NCI-H345 treated with DMSO at 0.1 percent for 48 hours (cell line): Measurements from ENCODE around the gene PDE3A.
"Not testable (repeated sequence)": the region's sequence is repeated elsewhere in the genome, so short reads cannot be mapped to it uniquely, and the experiment has no call there.

Source experiments
- DNase-seq: peaks from one replicate; lab custom pipeline; 2025; ENCODE audit not compliant: unreplicated experiment; lab: John Stamatoyannopoulos, UW

PDE3A gene

GRCh38 chr12:20546267-20546666 lies 177.9 kb downstream of the PDE3A start:
- DNase-seq = no peak

- no peak for DNase-seq
Observed at GRCh38 chr12:20547816-20548575, 179.7 kb downstream of the PDE3A start.

GRCh38 chr12:20548611-20549010 lies 180.3 kb downstream of the PDE3A start:
- DNase-seq = no peak

DNA sequence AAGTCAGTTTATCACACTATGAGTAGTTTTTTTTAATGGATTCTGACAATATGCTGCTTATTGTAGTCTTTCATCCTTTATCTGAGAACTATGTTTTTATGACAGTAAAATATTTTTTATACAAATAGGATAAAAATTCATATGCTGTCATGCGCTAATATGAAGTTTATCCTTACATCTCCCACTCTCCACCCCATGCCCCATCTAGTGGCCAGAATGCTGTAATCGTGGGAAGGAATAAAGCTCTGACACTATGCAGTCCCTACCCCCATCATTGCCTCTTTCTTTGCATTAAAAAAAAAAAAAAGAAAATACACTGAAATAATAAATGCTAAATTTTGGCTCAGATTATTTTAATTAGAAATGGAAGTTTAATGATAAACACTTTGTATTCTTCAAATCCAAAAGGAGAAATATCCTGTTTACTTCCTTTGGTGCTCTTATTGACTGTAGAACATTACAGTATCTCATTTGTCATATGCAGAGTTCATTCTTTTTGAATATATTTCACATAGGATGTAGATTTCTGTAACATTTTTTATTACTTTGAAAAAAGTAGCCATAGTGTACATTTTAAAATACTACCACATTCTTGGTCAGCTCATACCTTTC lies 180.9 kb downstream of the PDE3A start:
- no peak for DNase-seq

- not testable (repeated sequence) for DNase-seq
Observed at GRCh38 chr12:20551742-20552442, 183.6 kb downstream of the PDE3A start.

- not testable (repeated sequence) for DNase-seq
Observed at GRCh38 chr12:20552586-20552985, 184.2 kb downstream of the PDE3A start.

DNA sequence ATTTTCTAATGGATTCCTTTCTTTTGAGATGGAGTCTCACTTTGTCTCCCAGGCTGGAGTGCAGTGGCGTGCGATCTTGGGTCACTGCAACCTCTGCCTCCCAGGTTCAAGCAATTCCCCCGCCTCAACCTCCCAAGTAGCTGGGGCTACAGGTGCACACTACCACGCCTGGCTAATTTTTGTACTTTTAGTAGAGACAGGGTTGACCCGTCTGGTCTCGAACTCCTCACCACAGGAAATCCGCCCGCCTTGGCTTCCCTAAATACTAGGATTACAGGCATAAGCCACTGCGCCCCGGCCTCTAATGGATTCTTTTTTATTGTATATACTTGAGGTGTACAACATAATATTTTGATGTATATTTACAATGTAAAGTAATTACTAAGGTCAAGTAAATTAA lies 186.7 kb downstream of the PDE3A start:
- no peak for DNase-seq

- no peak for DNase-seq
Observed at GRCh38 chr12:20555771-20556170, 187.4 kb downstream of the PDE3A start.

GRCh38 chr12:20557096-20557495 lies 188.8 kb downstream of the PDE3A start:
- DNase-seq = no peak

- DNase-seq = no peak
Observed at GRCh38 chr12:20560935-20561334, 192.6 kb downstream of the PDE3A start.

DNA sequence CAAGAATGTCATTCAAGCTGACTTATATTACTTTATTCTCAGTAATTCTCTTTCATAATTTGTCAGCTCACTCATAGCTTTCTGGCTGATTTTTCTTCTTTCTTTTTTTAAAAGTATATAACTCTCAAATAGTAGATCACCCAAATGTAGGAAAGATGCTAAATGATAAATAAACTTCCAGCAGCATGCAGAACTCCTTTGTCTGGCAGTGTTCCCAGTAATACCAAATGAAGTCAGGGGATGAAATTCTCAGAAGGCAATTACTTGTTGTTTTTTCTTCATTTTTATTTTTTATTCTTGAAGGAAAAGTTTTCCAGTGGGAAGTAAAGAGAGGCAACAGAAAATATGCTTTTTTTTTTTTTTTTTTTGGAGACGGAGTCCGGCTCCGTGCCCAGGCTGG lies 193.5 kb downstream of the PDE3A start:
- DNase-seq = no peak

DNA sequence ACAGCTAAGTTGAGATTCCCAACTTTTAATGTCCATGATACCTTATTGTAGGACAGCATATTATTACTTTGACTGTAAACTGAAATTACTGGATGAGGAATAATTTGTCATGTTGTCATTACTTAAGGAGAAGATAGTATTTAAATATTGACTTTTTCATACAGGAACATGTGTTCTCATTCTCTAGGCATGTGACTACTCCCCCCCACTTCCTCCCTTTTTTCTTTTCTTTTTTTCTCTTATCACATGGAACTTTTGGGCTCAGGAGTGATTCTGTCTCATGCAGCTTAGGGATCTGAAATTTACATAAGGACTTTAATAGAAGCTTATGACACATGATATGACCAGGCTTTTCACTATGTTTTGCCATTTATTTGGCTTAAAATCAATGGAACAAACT lies 199.1 kb downstream of the PDE3A start:
- no peak for DNase-seq

DNA sequence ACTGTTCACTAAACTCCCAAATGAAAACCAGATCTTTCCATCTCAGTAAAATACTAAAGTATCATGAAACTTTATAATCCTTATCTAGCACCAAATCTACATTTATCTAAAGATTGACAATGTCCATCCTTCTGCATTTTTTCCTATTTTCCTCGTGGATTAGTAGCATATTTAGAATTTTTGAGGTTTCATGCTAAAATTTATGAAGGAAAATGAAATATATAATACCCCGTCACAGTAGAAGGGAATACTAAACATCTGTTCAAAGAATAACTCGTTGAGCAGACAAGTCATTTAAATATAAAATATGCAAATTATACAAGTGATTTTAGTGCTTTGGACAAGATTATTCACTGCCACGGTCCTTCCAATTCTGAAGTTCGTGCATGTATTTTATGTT lies 204.1 kb downstream of the PDE3A start:
- DNase-seq = no peak

- no peak for DNase-seq
Observed at GRCh38 chr12:20576528-20576927, 208.2 kb downstream of the PDE3A start.

GRCh38 chr12:20577054-20577453 lies 208.7 kb downstream of the PDE3A start:
- no peak for DNase-seq

DNA sequence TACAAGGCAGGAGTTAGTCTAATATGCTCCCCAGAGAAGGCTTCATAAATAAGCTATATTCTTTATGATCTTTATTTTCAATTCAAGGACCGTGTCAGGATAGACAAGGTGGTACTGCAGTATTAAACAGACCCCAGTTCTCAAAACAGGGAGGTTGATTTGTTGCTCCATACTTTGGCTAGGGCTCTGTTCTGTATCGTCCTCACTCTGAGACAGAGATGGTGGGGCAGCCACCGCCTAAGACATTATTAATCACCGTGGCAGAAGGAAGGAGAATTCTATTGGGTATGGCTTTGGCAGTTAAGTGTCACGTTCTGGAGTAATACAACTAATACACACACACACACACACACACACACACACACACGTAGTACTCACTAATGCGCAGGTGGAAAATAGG lies 209.8 kb downstream of the PDE3A start:
- no peak for DNase-seq

DNA sequence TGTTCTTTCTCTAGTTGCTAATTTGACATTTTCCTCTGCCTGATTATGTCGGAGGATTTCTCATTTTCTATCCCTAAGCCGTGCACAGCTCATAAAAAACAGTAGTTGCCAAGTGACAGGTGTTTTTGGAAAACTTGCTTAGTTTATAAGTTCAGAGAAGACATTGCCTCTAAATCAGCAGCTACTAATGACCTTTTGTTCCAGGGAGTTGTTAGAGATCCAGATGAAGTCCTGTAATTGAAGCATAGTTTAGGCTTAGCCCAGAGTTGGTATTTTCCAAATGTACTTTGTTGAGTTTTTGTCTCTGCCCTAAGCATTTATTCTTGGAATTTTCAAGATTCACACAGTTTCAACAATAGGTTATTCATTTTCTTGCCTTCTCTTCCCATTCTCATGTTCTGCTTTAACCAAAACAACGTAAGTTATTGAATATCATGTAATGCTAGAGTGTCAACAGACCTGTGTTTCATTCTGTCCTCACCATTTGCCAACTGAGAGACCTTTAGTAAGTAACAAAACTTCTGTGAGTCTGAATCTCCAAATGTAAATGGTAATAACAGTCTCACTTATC lies 216.8 kb downstream of the PDE3A start:
- DNase-seq = no peak

DNA sequence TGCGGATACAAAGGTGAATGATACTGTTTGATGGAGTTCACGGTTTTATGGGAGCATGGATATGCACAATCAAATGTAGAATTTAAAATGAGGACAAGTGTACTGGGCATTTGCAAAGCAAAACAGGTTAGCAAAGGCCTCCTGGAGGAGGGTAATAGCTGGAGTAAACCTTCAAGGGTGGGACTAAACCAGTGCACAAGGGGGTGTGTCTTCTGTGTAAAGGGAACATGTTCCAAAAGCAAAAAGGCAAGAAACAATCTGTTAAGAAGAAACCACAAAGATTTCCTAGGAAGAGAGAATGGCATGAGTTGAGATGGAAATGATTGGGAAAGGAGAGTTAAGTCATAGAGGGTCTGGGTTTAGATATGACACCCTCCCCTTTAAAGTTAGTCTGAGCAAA lies 217.6 kb downstream of the PDE3A start:
- DNase-seq = no peak

GRCh38 chr12:20588042-20588441 lies 219.7 kb downstream of the PDE3A start:
- DNase-seq = no peak

GRCh38 chr12:20590570-20590969 lies 222.2 kb downstream of the PDE3A start:
- no peak for DNase-seq

DNA sequence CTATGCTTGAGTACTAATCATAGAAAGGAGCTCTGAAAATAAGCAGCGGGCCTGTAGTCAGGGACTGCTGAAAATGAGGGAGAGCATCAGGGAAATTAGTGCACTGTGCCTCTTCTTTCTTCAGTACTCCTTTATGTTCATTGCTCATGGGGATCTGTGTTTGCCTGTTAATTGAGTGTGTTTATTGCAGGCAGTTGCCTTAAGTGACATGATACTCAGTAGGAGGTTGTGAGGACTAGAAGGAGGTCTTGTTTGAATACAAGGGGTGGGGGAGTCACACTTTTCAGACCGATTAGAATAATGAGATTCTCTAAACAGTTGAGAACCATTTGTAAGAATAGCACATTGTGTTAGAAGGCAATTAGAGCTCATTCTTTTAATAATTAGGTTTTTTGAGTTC lies 224.2 kb downstream of the PDE3A start:
- DNase-seq = no peak

DNA sequence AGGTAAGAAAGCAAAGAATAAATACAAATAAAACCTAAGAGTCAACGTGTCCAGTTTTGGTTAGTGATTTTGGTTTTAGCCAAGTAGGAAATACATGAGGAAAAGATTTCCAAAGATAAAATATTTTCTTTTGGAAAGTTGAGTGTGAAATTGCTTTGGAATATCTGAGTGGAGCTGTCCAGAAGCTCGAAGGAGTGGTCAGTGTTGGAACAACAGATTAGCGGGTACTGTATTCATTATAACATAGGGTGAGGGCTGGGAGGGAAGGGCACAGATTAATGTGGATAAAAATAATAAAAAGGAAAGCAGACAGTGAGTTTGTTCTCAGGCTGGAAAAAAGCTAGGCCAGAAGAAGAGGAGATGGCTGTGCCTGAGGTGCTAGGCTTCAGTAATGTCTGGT lies 225.3 kb downstream of the PDE3A start:
- no peak for DNase-seq
